BE2C (cell line): ENCODE measurements around the gene KY.
"Not testable (repeated sequence)": the region's sequence is repeated elsewhere in the genome, so short reads cannot be mapped to it uniquely, and the experiment has no call there.

Experiments
- DNase-seq: peaks from one replicate; pipeline ENCODE4 v3.0.0-alpha.2; 2020
- H3K27me3 ChIP-seq: fragments of 250-450 bp; sonication (Bioruptor Pico); 2 replicates; pipeline ENCODE4 v1.5.1; 2020; ENCODE audit warnings: mild to moderate bottlenecking
- H3K36me3 ChIP-seq: fragments of 250-450 bp; sonication (Bioruptor Pico); 2 replicates; pipeline ENCODE4 v1.5.1; 2020; ENCODE audit warnings: mild to moderate bottlenecking
- H3K4me1 ChIP-seq: fragments of 250-450 bp; sonication (Bioruptor Pico); 2 replicates; pipeline ENCODE4 v1.5.1; 2020
- H3K4me3 ChIP-seq: 2 replicates; pipeline ENCODE4 v1.5.1; 2011; ENCODE audit warnings: low read depth, low read length
- H3K9me3 ChIP-seq: fragments of 250-450 bp; sonication (Bioruptor Pico); 2 replicates; pipeline ENCODE4 v1.5.1; 2020
- TF ChIP-seq, protein P1 (sequence below): IDR thresholded peaks from 2 replicates; pipeline ENCODE4 v1.5.1; 2012; ENCODE audit warnings: mild to moderate bottlenecking, low read depth, low read length

KY gene

DNA sequence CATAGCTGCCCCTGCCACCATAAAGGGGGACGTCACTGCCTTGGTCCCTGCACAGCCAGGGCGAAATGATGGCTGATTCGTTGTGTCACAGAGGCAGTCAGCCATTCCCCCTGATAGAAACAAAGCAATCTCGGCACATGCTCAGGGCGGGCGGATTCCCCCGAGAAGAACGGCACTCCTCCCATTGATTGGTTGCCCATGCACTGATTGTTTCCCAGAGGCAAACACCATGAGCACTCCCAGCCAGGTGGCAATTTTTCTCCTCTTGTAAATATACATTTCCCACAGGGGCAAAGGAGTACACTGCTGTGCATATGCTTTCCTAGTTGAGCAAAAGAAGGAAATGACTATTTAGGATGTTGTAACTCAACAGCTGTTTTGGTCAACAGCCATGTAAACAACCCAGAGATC, 56.5 kb downstream of the KY start:
- TF ChIP-seq, protein P1, sequence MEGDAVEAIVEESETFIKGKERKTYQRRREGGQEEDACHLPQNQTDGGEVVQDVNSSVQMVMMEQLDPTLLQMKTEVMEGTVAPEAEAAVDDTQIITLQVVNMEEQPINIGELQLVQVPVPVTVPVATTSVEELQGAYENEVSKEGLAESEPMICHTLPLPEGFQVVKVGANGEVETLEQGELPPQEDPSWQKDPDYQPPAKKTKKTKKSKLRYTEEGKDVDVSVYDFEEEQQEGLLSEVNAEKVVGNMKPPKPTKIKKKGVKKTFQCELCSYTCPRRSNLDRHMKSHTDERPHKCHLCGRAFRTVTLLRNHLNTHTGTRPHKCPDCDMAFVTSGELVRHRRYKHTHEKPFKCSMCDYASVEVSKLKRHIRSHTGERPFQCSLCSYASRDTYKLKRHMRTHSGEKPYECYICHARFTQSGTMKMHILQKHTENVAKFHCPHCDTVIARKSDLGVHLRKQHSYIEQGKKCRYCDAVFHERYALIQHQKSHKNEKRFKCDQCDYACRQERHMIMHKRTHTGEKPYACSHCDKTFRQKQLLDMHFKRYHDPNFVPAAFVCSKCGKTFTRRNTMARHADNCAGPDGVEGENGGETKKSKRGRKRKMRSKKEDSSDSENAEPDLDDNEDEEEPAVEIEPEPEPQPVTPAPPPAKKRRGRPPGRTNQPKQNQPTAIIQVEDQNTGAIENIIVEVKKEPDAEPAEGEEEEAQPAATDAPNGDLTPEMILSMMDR: no peak
- no peak for DNase-seq

DNA sequence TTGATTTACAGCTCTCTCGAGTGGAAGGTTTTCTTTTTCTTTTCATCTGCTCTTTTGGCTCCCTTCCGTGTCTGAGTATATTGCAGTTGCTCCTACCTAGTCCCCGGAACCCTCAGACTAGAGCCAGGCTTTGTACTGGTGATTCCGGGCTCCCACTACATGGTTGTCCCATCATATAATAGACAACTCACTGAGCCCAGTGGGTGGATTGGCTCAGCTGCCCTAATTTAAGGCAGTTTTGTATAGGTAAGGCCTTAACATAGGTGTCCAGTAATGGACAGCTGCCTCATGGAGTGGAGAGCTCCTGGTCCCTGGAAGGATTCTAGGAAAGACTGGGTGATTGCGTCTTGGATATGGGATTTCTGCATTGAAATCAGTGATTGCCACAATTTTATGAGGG, 58.0 kb downstream of the KY start:
- Histone ChIP-seq H3K4me1 (no peaks in the 10 kb centered on the region), H3K36me3 (no peaks in the 10 kb centered on the region), H3K9me3 (no peaks in the 10 kb centered on the region), H3K4me3 (no peak overlapping the region), H3K27me3 (no peaks in the 10 kb centered on the region; the same call in 1 of the 2 replicates)
- DNase-seq: no peak
- TF ChIP-seq, protein P1: no peak

More for the DNA sequence above, 56.5 kb downstream of the KY start:
- no peaks in the 10 kb centered on the region for H3K4me1 ChIP-seq
- H3K9me3 ChIP-seq: no peaks in the 10 kb centered on the region
- no peaks in the 10 kb centered on the region for H3K36me3 ChIP-seq
- no peaks in the 10 kb centered on the region; the same call in 1 of the 2 replicates for H3K27me3 ChIP-seq
- no peak overlapping the region for H3K4me3 ChIP-seq

DNA sequence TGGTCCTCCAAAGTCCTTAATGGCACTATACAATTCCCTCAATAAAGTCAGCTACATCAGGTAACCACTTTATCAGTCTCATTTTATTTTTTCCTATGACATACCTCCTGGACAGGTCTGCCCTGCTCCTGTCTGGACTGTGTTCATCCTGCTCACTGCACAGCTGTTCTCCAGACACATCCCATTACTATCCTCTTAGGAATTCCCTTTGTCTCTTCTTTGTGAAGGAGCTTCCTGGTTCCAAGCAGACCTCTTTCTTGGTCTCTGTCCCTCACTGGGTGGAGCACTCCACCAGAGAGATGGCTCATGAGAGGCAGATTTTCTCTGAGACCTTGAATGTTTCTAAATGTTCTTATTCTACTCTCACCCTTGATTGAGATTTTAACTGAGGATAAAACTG, 60.1 kb downstream of the KY start:
- no peaks in the 10 kb centered on the region; the same call in 1 of the 2 replicates for H3K27me3 ChIP-seq
- no peak for DNase-seq
- no peaks in the 10 kb centered on the region for H3K9me3 ChIP-seq
- no peaks in the 10 kb centered on the region for H3K36me3 ChIP-seq
- H3K4me1 ChIP-seq: no peaks in the 10 kb centered on the region
- TF ChIP-seq, protein P1: no peak
- H3K4me3 ChIP-seq: no peak overlapping the region

DNA sequence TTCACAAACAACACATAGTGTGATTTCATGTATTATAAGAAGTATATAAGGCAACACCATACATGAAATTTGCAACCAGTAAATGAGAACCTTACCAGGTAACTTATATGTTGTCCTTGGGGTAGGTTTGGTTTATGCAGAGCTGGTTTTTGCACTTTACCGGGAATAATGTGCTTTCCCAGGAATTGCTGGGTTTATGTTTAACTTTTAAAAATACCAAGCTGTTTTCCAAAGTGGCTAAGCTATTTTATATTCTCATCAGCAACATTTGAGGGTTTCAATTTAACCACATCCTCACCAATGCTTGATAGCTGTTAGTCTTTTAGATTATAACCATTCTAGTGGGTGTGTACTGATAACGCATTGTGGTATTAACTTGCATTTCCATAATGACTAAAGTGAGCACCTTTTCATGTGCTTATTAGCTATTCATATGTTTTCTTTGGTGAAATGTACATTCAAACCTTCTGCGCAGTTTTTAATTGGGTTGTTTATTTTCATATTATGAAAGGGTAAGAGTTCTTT, 71.6 kb downstream of the KY start:
- H3K4me3 ChIP-seq: no peak overlapping the region
- H3K4me1 ChIP-seq: no peaks in the 10 kb centered on the region
- DNase-seq: no peak
- TF ChIP-seq, protein P1: no peak
- H3K9me3 ChIP-seq: no peaks in the 10 kb centered on the region
- no peaks in the 10 kb centered on the region for H3K27me3 ChIP-seq
- no peaks in the 10 kb centered on the region for H3K36me3 ChIP-seq

DNA sequence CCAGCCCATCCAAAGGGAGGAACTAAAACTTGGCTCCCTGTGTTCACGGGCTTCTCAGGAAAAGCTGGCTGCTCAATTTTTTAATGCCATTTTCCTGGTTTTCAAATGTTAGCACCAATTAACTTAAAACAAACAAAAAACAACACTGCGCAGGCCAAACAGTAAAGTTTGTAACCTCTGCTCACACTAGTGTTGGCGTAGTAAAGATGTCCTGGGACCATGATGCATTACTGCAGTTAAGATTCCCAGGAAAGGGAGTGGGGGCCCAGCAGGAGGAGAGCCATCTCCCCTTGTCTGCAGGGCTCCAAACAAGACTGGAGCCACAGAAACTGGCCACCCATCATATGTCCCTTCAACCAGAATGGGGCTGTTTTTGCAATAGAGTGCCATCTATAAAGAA, 74.0 kb downstream of the KY start:
- no peaks in the 10 kb centered on the region for H3K36me3 ChIP-seq
- DNase-seq: no peak
- TF ChIP-seq, protein P1: no peak
- no peaks in the 10 kb centered on the region for H3K27me3 ChIP-seq
- H3K4me1 ChIP-seq: no peaks in the 10 kb centered on the region
- H3K9me3 ChIP-seq: no peaks in the 10 kb centered on the region
- no peak overlapping the region for H3K4me3 ChIP-seq

DNA sequence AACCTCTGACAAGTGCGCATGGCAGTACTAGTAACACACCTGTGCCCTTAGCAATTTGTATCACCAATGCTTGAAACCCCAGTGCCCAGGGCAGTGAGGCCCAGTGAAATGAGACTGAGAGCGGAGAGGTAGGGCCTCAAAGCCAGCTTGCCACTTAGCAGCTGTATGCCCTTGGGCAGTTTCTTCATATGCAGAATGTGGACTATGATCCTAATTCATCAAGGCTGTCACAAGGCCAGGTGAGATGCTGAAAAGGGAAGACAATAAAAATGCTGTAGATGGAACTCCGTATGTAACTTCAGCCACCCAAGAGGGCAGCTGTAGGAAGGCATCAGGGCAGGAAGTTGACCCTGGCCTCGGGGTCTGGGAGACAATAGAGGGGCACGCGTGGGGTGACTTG, 74.4 kb downstream of the KY start:
- TF ChIP-seq, protein P1: no peak
- H3K36me3 ChIP-seq: no peaks in the 10 kb centered on the region
- no peak overlapping the region for H3K4me3 ChIP-seq
- H3K4me1 ChIP-seq: no peaks in the 10 kb centered on the region
- DNase-seq: no peak
- H3K27me3 ChIP-seq: no peaks in the 10 kb centered on the region
- H3K9me3 ChIP-seq: no peaks in the 10 kb centered on the region

DNA sequence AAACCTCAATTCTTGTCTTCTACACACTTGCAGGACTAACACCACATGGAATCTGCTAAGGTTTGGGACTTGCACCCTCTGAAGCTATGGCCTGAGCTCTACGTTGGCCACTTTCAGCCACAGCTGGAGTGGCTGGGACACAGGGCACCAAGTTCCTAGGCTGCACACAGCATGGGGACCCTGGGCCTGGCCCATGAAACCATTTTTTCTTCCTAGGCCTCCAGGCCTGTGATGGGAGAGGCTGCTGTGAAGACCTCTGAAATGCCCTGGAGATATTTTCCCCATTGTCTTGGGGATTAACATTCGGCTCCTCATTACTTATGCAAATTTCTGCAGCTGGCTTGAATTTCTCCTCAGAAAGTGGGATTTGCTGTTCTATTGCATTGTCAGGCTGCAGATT, 80.9 kb downstream of the KY start:
- not testable (repeated sequence) for H3K4me1 ChIP-seq, H3K4me3 ChIP-seq, H3K9me3 ChIP-seq, H3K36me3 ChIP-seq, H3K27me3 ChIP-seq, DNase-seq
